ENCODE measurements around the gene ACVRL1. TPM values are rescaled to one million over a fixed set of nuclear protein-coding genes. Genes with fewer than 3 reads are reported as not detected.

Gene ACVRL1
- total RNA-seq, 3 donors from 2014 or later, result 0.08 to 0.29 TPM; not detected in 1

DNA sequence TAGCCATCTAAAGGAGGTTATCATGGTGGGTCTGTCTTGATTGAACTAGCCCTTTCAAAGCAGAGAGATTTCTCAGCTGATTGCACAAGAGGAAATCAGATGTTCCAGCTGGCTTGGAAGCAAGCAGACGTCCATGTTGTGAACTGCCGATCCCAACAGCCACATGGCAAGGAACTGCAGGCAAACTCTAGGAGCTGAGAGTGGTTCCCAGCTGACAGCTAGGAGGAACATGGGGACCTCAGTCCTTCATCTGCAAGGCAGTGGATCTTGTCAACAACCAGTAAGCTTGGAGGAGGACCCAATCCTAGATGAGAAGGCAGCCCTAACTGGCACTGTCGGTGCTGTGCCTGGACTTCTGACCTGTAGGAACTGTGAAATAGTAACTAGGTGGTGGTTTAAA lies 51.9 kb downstream of the ACVRL1 start:
- Mint-ChIP-seq H3K36me3 (ENCODE audit: insufficient read depth) (peaks cover 8% of the 10 kb centered on the region), H3K4me1 (ENCODE audit: low read depth) (peaks cover 46% of the 10 kb centered on the region), H3K4me3 (no peak overlapping the region), H3K9me3 (no peaks in the 10 kb centered on the region), H3K27me3 (ENCODE audit: low read depth) (no peaks in the 10 kb centered on the region)
- DNase-seq (no peak), ATAC-seq (no peak)

DNA sequence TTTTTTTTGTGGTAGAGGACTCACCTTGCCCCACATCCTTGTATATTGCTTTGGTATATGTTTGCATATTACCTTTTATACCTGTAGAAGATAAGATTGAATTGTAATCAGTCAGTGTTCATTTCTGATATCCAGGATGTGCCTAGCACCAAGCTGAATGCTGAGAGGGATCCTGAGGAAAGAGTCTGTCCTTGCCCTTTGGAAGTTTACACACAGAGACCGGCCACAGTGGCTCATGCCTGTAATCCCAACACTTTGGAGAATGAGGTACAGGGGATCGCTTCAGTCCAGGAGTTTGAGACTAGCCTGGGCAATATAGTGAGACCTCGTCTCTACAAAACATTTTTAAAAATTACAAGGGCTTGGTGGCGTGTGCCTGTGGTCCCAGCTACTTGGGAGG lies 52.6 kb downstream of the ACVRL1 start:
- Mint-ChIP-seq H3K27me3 (ENCODE audit: low read depth) (no peaks in the 10 kb centered on the region), H3K4me3 (no peak overlapping the region), H3K9me3 (no peaks in the 10 kb centered on the region), H3K36me3 (ENCODE audit: insufficient read depth) (peaks cover 12% of the 10 kb centered on the region), H3K4me1 (ENCODE audit: low read depth) (peaks cover 41% of the 10 kb centered on the region)
- no peak for ATAC-seq
- no peak for DNase-seq

DNA sequence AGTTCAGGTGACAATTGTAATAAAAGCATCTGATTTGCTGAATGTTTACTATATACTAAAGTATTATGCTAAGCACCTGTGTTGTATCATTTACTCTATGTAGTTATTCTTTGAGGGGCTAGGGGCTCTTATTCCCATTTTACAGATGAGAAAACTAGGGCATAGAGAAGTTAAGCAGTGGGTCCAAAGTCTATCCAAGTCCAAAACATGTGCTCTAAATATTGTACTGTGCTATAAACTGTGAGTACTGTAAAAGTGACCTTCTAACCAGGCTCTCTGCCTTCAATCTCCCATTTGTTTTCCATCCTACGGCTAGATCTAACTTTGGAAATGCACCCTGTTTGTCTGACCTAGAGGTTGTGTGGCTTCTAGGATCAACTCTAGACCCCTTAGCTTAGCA lies 53.2 kb downstream of the ACVRL1 start:
- Mint-ChIP-seq H3K4me1 (ENCODE audit: low read depth) (peaks cover 38% of the 10 kb centered on the region), H3K27me3 (ENCODE audit: low read depth) (no peaks in the 10 kb centered on the region), H3K9me3 (no peaks in the 10 kb centered on the region), H3K4me3 (no peak overlapping the region), H3K36me3 (ENCODE audit: insufficient read depth) (peaks cover 12% of the 10 kb centered on the region)
- ATAC-seq, result no peak
- DNase-seq, result no peak

DNA sequence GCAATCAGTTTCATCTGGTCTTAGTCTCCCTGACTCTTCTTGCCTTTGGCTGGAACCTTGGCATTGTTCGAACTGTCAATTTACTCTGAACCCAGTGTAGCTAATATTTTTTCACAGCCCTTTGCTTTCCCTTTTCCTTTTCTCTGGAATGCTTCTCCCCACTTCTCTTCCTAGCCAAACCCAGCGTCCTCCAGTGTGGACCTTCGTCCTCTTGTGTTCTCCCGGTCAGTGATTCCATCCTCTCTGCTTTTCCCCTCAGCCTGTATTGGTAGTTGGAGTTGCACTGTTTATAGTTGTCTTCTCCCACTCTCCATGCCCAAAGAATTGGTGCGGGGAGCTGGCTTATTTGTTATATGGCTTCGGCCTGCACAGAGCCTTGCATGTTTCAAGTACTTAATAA lies 53.6 kb downstream of the ACVRL1 start:
- Mint-ChIP-seq H3K4me3 (no peak overlapping the region), H3K4me1 (ENCODE audit: low read depth) (peaks cover 36% of the 10 kb centered on the region), H3K36me3 (ENCODE audit: insufficient read depth) (peaks cover 12% of the 10 kb centered on the region), H3K9me3 (no peaks in the 10 kb centered on the region), H3K27me3 (ENCODE audit: low read depth) (no peaks in the 10 kb centered on the region)
- ATAC-seq (no peak), DNase-seq (no peak)

DNA sequence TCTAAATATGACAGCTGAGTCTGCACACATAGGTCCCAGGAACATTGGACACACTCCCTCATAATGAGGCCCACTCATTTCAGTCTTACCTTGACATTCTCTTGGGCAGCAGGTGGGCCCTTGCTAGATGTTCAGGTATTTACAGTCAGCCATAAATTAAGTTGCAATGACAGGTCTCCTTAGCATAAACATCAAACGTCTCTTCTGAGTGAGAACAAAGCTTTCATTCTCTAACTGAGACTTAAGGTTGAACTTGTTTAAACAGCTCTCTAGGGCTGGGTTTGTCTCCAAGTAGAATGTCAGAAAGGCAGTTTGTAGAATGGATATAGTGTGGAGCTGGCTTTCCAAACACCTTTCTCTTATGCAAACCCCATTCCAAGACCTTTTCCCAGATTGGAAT lies 54.5 kb downstream of the ACVRL1 start:
- no peak overlapping the region for H3K4me3 Mint-ChIP-seq
- H3K9me3 Mint-ChIP-seq, result no peaks in the 10 kb centered on the region
- ATAC-seq (no peak), DNase-seq (no peak)
- H3K27me3 Mint-ChIP-seq (ENCODE audit: low read depth), result no peaks in the 10 kb centered on the region
- H3K36me3 Mint-ChIP-seq (ENCODE audit: insufficient read depth), result peaks cover 12% of the 10 kb centered on the region
- peaks cover 33% of the 10 kb centered on the region for H3K4me1 Mint-ChIP-seq (ENCODE audit: low read depth)

DNA sequence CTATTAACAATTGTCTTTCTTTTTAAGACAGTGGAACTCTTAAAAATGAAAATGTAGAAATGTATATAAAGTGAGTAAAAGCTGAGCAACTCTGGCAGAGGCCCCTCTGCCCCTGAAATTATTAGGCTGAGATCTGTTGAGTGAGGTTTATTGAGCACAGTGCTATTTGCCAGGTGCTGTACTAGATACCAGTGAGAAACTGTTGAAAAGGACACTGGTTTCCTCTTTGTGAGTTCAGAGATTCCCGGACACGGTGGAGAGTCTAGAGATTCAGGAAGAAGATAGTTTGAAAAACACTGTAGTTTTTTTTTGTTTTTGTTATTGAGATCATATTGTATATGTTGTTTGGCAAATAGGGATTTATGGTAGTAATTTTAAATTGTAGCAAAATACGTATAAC lies 55.4 kb downstream of the ACVRL1 start:
- ATAC-seq, result no peak
- peaks cover 31% of the 10 kb centered on the region for H3K4me1 Mint-ChIP-seq (ENCODE audit: low read depth)
- DNase-seq, result no peak
- H3K9me3 Mint-ChIP-seq, result no peaks in the 10 kb centered on the region
- H3K27me3 Mint-ChIP-seq (ENCODE audit: low read depth), result no peaks in the 10 kb centered on the region
- H3K4me3 Mint-ChIP-seq, result no peak overlapping the region
- H3K36me3 Mint-ChIP-seq (ENCODE audit: insufficient read depth), result peaks cover 12% of the 10 kb centered on the region

DNA sequence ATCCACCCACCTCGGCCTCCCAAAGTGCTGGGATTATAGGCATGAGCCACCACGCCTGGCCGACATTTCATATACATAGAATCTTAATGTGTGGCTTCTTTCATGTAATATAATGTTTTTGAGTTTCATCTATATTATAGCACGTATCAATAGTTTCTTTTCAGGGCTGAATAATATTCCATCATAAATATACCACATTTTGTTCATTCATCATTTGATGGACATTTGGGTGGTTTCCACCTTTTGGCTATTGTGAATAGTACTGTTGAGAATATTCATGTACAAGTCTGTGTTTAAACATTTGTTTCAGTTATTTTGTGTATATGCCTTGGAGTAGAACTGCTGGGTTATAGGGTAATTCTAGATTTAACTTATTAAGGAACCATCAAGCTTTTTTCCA lies 56.2 kb downstream of the ACVRL1 start:
- peaks cover 28% of the 10 kb centered on the region for H3K4me1 Mint-ChIP-seq (ENCODE audit: low read depth)
- DNase-seq (no peak), ATAC-seq (no peak)
- H3K4me3 Mint-ChIP-seq, result no peak overlapping the region
- H3K9me3 Mint-ChIP-seq, result no peaks in the 10 kb centered on the region
- no peaks in the 10 kb centered on the region for H3K27me3 Mint-ChIP-seq (ENCODE audit: low read depth)
- H3K36me3 Mint-ChIP-seq (ENCODE audit: insufficient read depth), result peaks cover 11% of the 10 kb centered on the region

DNA sequence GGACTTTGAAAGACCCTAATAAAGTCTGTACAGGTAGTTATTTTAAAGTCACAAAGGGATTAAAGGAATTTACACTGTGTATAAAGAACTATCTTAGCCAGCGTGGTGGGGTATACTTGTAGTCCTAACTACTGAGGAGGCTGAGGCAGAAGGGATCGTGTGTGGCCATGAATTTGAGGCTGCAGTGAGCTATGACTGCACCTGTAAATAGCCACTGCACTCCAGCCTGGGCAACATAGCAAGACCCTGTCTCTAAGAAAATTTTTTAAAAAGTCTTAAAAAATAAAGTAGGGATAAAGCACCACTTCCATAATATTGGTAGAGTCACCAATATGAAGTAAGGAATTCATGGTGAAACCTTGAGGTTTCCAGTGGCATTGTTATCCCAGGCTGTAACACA lies 62.3 kb downstream of the ACVRL1 start:
- no peaks in the 10 kb centered on the region for H3K36me3 Mint-ChIP-seq (ENCODE audit: insufficient read depth)
- ATAC-seq (no peak), DNase-seq (no peak)
- no peak overlapping the region for H3K4me3 Mint-ChIP-seq
- H3K27me3 Mint-ChIP-seq (ENCODE audit: low read depth), result no peaks in the 10 kb centered on the region
- peaks cover 48% of the 10 kb centered on the region for H3K4me1 Mint-ChIP-seq (ENCODE audit: low read depth)
- no peaks in the 10 kb centered on the region for H3K9me3 Mint-ChIP-seq

DNA sequence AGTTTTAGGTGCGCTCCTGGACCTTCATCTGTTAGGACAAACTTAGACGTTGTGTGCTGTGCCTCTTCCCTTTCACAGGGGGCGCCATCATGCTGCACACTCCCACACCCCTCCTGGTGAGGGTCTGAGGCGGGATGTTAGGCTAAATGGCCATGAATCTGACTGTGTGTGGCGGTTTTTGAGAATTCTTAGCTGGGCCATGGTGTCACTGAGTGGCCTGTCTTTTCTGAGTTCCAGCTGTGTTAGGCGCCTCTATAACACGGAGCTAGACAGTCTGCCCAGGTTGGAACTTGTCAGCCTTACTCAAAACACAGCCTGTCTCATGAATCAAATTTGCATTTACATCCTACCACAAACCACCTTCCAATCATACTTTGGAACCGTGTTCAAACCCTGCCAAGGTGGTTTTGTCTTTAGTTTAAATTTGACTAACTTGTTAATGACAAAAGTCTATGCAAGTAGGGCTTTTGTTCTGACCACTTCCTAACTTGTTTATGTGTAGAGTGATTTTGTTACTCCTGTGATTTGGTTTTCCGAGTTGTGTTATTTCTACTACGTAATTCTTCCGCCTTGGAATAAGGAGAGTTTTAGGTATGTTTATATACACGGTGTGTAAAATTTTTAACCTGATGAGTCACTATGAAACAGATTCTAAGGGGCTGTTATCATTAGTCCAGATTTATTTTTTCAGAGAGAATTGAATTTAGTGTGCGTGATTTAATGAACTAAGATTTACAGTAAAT lies 63.8 kb downstream of the ACVRL1 start:
- H3K36me3 Mint-ChIP-seq (ENCODE audit: insufficient read depth), result peaks cover 7% of the 10 kb centered on the region
- no peaks in the 10 kb centered on the region for H3K27me3 Mint-ChIP-seq (ENCODE audit: low read depth)
- H3K9me3 Mint-ChIP-seq, result no peaks in the 10 kb centered on the region
- peak; percentile 12 for DNase-seq
- ATAC-seq, result peak; percentile 90 to 93
- H3K4me3 Mint-ChIP-seq, result peak overlapping the region; percentile 33
- H3K4me1 Mint-ChIP-seq (ENCODE audit: low read depth), result peaks cover 62% of the 10 kb centered on the region

DNA sequence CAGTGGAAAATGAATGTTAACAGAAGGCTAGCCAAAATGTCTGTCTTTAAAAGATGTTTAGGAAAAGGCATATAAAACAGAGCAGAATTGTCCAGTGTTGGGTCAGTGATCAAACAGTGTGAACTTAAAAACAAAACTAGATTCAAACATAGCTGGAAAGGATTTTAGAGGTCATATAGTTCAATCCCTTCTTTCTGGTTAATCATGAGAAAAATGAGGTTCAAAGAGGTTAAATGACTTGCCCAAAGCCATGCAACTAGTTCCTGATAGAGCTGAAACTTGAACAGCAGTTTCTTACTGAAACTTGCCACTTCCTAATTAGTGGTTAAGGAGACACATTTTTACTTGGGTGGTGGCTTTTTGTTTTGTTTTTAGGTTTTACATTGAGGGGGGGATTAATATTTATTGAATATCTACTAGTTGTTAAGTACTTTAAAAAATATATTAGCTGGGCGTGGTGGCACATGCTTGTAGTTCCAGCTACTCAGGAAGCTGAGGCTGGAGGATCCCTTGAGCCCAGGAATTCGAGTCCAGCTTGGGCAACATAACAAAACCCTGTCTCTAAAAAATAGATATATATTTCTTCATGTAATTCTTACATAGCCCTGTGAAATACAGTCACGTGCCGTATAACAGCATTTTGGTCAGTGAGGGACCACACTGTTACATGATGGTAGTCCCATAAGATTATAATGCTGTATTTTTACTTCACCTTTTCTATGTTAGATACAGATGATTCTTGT lies 64.5 kb downstream of the ACVRL1 start:
- Mint-ChIP-seq H3K4me3 (peak overlapping the region; percentile 33), H3K36me3 (ENCODE audit: insufficient read depth) (peaks cover 15% of the 10 kb centered on the region), H3K27me3 (ENCODE audit: low read depth) (no peaks in the 10 kb centered on the region), H3K4me1 (ENCODE audit: low read depth) (peaks cover 65% of the 10 kb centered on the region), H3K9me3 (no peaks in the 10 kb centered on the region)
- no peak for ATAC-seq
- DNase-seq, result no peak

DNA sequence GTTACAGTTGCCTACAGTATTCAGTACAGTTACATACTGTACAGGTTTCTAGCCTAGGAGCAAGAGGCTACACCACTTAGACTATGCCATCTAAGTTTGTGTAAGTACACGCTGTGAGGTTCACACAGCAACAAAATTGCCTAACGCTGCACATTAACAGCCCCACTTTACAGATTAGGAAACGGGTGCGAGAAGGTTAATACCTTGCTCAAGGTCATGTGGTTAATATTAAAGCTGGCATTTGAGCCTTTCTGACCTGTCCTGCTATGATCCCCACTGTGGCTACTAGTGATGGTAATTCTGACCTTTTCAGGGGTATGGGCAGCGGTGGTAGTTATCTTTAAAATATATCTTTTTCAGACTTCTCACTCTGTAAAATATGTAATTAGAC lies 65.1 kb downstream of the ACVRL1 start:
- no peak for DNase-seq
- Mint-ChIP-seq H3K4me3 (peak overlapping the region; percentile 37), H3K27me3 (ENCODE audit: low read depth) (no peaks in the 10 kb centered on the region), H3K9me3 (no peaks in the 10 kb centered on the region), H3K36me3 (ENCODE audit: insufficient read depth) (peaks cover 16% of the 10 kb centered on the region), H3K4me1 (ENCODE audit: low read depth) (peaks cover 65% of the 10 kb centered on the region)
- no peak for ATAC-seq

DNA sequence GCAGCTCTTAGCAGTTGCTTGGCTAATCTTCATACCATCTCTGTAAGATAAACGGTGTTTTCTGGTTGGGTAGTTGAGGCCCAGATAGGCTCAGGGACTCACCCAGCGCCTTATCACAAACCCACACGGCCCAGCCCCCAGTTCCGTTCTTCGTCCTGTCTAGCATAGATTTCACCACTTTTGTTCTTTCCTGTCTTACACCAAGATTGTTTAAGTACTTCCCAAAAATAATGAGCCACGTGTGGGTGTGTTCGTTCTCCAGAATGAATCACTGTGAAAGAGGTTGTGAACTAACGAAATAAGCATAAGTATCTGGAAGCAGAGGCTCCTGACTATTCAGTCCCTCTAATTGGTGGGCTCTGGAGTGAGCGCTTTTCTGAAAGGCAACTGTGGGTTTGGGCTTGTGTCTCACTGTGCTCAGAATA lies 65.6 kb downstream of the ACVRL1 start:
- Mint-ChIP-seq H3K9me3 (no peaks in the 10 kb centered on the region), H3K36me3 (ENCODE audit: insufficient read depth) (peaks cover 20% of the 10 kb centered on the region), H3K4me3 (peak overlapping the region; percentile 37), H3K4me1 (ENCODE audit: low read depth) (peaks cover 65% of the 10 kb centered on the region), H3K27me3 (ENCODE audit: low read depth) (no peaks in the 10 kb centered on the region)
- ATAC-seq (peak; percentile 48 to 63), DNase-seq (peak; percentile 21)
